C4-2B (cell line): ENCODE measurements around the gene TRIP4.

ENCODE experiments used
- CTCF ChIP-seq: fragments of 450-650 bp; conservative IDR thresholded peaks from 2 replicates; pipeline ENCODE4 v1.5.1; 2017; ENCODE audit warnings: mild to moderate bottlenecking
- ZFX ChIP-seq: fragments of 450-650 bp; IDR thresholded peaks from 2 replicates; pipeline ENCODE4 v1.6.1; 2017

- TF ChIP-seq CTCF (no peak), ZFX (no peak)
Observed at GRCh38 chr15:64343222-64343621, 44.4 kb upstream of the TRIP4 start.
